Stimulated activated CD8-positive, alpha-beta memory T cell treated with anti-CD3 and anti-CD28 coated beads, Interleukin-12 subunit alpha, Interleukin-12 subunit beta, amount 100 ng/mL, for 24 hours (primary cell): ENCODE results near the gene RNF149.
"Not testable (repeated sequence)": the region's sequence is repeated elsewhere in the genome, so short reads cannot be mapped to it uniquely, and the experiment has no call there.

Source experiments
- DNase-seq: peaks from one replicate; pipeline ENCODE4 v3.0.0-alpha.2; 2020; ENCODE audit errors: extremely low read depth

RNF149 gene

DNA sequence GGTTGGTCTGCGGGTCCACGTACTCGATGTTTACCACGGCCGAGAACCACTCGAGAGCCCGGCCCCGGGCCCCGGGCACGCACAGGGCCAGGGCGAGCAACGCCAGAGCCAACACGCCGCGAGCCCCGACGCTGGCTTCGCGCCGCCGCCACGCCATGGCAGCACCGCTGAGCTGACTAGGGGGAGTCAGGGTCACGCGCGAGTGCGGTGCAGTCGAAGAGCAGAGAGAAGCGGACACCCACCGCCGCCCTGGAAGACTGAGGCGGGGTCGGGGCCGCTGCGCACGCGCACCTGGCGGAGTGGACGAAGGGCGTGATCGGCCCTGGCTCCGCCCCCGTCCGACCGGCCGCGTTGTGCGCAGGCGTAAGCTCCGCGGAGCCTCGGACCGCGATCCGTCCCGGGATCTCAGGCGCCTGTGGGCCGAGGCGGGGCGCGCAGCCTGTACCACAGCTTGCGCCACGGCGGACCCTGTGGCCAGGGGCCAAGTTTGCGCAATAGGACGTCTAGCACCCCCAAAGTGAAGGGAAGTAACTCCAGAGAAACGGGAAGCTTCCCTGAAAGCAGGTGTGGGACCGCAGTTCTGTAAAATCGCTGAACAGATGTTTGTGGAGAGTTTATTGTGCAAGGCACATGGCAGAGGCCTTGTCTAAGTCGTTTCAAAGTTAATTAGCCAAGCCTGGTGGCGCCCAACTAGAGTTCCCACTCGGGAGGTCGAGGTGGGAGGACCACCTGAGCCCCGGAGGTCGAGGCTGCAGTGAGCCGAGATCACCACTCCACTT is at the start of gene RNF149:
RNF149 (minus strand) TSS at position 270 of the 779 bp plus-strand sequence; CDS start at position 157, 113 bp downstream.
- DNase-seq = peak; percentile 81

- no peak for DNase-seq
Measured at GRCh38 chr2:101357376-101357775, 48.9 kb upstream of the RNF149 start.

GRCh38 chr2:101356521-101356920 is 48.0 kb upstream of the RNF149 start:
- no peak for DNase-seq

- DNase-seq = no peak
Measured at GRCh38 chr2:101356055-101356454, 47.6 kb upstream of the RNF149 start.

DNA sequence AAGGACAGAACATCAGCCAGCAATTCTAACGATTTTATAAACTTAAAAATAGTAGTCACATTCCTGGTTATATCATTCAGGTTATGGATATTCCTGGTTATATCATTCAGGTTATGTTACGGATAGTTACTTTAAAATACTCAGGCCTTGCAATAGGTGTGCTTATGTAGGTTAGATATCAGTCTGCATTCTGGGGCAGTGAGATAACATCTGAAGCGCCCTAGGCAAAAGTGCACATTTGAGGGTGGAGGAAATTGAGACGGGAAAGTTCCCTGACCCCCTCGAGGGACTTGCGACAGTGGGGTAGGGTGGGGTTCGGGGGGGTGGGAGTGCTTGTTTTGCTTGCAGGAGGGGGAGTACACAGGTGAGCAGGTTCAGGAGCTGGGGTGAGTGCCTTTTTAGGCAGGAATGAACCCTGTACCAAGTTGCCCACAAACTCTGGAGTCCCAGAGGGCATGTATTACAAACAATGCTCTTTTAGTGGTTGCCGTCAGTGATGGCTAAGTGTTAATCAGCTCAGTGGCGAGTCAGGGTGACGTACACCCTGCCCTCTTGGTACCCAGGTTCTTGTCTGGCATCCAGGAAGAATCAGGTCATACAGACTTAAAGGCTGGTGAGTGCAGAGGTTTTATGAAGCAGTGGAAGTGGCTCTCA is 47.0 kb upstream of the RNF149 start:
- no peak for DNase-seq

- no peak for DNase-seq
Measured at GRCh38 chr2:101354420-101355311, 46.2 kb upstream of the RNF149 start.

DNA sequence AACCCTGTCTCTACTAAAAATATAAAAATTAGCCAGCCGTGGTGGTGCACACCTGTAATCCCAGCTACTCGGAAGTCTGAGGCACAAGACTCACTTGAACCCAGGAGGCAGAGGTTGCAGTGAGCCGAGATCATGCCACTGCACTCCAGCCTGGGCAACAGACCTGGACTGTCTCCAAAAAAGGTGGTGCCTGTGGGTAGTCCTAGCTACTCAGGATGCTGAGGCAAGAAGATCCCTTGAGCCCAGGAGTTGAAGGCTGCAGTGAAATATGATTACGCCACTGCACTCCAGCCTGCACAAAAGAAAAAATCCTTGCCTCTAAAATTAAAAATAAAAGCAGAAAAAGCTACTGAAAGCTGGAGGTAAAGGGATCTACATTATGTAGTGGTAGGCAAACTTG is 44.1 kb upstream of the RNF149 start:
- DNase-seq = not testable (repeated sequence)

DNA sequence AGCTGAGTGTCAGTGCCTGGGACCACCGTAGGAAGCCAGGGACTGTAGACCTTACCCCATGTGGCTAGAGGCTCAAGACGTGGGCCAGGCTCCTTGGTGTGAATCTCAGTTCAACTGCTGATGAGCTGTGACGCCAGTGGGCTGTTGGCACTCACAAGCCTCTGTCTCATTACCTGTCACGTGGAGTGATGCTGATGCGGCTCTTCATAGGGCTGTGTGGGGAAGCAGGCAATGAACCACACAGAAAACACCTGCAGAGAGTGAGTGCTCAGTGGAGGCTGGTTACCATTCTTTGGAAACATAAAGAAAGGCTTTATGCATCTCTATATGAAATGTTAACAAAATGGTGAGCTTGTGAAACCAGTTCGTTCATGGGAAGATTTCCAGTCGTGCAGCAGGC is 42.7 kb upstream of the RNF149 start:
- no peak for DNase-seq

GRCh38 chr2:101349893-101350662 is 41.6 kb upstream of the RNF149 start:
- DNase-seq = no peak

DNA sequence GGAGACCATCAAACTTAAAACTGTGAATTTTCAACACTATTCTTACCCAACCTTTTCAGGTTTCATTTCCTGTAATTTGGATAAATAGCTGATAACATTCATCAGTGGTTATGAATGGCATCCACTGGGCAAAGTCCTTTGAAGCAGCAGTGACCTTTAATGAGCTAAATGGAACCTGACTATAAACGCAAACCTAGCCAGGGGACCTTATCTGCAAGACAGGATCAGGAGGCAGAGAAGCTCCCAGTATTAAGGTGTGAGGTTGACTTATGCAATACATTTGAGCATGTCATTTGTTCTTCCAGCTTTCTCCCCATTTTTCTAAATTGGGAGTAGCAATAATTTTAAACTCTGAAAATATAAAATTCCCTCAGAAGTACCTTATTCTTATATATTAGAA is 40.4 kb upstream of the RNF149 start:
- no peak for DNase-seq

DNA sequence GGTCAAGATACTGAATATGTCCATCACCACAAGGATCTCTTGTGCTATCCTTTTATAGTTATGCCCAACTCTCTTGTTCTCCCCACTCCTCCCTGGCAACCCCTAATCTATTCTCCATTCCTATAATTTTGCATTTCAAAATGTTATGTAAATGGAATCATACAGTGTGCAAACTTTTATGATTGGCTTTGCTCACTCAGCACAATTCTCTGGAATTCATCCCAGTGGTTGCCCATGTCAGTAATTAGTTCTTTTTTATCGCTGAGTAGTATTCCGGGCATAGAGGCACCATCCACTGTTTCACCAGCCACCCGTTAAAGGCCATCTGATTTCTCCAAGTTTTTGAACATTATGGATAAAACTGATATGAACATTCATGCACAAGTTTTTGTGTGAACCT is 38.4 kb upstream of the RNF149 start:
- DNase-seq = no peak

GRCh38 chr2:101344137-101344536 is 35.6 kb upstream of the RNF149 start:
- no peak for DNase-seq

DNA sequence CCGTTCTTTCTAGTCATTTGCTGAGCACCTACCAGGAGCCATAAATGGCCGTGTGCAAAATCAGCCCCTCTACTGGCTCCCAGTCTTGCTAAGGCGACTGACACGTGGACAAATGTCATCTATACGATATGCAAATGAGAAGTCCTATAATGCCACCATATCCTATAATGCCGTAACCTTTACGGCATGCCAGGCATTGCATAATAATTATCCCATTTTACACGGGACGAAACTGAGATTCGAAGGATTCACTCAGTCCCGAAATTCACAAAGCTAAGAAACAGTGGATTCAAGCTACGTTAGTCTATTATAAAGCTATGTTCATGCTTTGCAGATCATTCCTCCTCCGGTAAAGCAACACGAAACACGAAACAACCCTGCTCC is 34.1 kb upstream of the RNF149 start:
- no peak for DNase-seq

GRCh38 chr2:101341901-101342624 is 33.6 kb upstream of the RNF149 start:
- DNase-seq = peak; percentile 49

GRCh38 chr2:101341421-101341820 is 32.9 kb upstream of the RNF149 start:
- DNase-seq = no peak

- DNase-seq = no peak
Measured at GRCh38 chr2:101340141-101340551, 31.6 kb upstream of the RNF149 start.

GRCh38 chr2:101339266-101339880 is 30.9 kb upstream of the RNF149 start:
- no peak for DNase-seq

- no peak for DNase-seq
Measured at GRCh38 chr2:101337877-101338276, 29.4 kb upstream of the RNF149 start.

- no peak for DNase-seq
Measured at GRCh38 chr2:101332885-101333766, 24.6 kb upstream of the RNF149 start.
